HG03469 (cell line): Measurements from ENCODE around the gene PHF12.

Experiments used
- ATAC-seq: cut with Tn5 transposase; IDR thresholded peaks from one replicate; pipeline ENCODE4 v1.9.1; 2021; ENCODE audit warnings: mild to moderate bottlenecking, moderate library complexity, moderate number of reproducible peaks; ENCODE audit not compliant: unreplicated experiment

PHF12 gene

DNA sequence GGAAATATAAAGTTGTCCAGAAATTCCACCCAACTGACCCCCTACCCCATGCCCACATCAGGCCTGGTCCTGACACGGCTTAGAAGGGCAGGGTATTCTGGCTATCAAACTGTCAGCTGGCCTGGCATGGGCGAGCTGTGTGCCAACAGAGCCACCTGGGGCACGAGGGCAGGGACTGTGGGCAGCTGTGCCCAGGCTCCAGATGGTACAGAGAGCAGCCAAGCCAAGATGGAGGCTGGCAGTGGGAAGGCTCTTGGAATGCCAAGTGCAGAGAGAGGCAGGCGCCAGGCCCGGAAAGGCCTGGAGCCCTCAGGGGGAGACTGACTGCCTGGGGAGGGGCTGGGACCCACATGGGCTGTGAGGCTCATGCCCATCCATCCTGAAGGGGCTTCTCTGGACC is 24.3 kb upstream of the PHF12 start:
- ATAC-seq = no peak

GRCh38 chr17:28975031-28975430 is 23.7 kb upstream of the PHF12 start:
- ATAC-seq = no peak

DNA sequence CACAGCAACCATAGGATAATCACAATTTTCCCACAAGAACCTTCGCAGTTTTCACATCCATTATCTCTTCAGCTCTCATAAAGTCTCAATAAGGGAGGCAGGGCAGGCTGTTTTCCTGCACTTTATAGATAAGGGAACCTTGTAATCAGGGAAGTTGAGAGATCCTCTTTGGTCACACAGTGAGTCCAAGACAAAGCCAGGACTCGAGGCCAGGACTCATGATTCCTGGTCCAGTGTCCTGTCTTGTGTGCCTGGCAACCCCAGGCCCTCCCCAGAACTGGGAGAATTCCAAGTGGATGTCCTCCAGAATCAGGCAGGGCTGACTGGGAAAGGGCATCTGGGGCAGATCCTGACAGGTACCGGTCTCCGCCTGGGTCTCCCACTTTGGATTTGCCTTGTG is 23.1 kb upstream of the PHF12 start:
- ATAC-seq = no peak

- ATAC-seq = no peak
These were observed 22.1 kb upstream of the PHF12 start for GRCh38 chr17:28973425-28973824.

- no peak for ATAC-seq
These were observed 21.1 kb upstream of the PHF12 start for GRCh38 chr17:28972437-28972836.

DNA sequence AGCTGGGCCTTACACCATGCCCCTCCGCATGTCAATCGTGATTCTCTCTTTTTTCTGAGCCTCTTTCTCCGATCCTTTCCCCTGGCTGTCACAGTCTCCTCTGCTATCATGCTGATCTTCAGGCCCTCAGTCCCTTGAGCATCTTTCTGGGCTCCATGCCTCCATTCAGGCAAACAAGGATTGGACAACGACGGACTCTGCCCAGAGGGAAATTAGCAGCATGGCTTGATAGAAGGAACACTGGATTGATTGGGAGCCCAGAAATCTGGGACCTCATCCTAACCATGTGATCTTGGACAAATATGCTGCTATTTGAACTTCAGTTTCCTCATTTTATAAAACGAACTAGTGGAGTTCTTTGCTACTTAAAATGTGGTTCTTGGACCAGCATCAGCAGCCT is 19.6 kb upstream of the PHF12 start:
- ATAC-seq = no peak

DNA sequence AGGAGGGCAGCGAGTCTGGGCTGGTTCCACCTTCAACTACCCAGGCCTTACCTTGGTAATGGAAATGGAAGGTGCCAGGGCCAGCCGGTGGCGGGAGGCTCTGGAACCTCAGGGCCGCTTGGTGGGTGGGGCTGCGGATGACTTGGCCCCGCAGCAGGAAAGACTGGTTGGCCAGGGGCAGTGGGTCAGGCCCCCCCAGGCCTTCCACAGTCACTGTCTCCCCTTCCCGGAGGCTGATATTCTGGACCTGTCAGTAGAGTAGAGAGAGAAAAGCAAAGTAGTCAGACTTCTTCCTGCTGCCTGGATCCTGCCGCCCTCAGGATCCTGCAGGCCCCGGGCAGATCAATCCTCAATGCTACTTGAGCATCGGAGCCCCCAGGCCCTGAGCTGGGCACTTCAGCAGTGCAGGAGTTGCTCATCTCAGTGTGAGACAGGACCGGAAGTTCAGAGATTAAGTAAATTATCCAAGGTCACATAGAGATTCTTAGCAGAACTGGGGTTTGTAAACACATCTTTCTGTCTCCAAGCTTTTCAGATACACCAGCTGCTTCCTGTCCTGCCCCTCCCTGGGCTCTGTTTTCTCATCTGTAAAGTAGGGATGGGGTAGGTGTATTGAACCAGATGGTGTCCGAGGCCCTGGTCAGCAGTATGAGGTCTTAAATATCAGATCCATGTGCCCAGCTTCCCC is 18.5 kb upstream of the PHF12 start:
- no peak for ATAC-seq

GRCh38 chr17:28968914-28969295 is 17.6 kb upstream of the PHF12 start:
- no peak for ATAC-seq

GRCh38 chr17:28968231-28968913 is 17.1 kb upstream of the PHF12 start:
- no peak for ATAC-seq

DNA sequence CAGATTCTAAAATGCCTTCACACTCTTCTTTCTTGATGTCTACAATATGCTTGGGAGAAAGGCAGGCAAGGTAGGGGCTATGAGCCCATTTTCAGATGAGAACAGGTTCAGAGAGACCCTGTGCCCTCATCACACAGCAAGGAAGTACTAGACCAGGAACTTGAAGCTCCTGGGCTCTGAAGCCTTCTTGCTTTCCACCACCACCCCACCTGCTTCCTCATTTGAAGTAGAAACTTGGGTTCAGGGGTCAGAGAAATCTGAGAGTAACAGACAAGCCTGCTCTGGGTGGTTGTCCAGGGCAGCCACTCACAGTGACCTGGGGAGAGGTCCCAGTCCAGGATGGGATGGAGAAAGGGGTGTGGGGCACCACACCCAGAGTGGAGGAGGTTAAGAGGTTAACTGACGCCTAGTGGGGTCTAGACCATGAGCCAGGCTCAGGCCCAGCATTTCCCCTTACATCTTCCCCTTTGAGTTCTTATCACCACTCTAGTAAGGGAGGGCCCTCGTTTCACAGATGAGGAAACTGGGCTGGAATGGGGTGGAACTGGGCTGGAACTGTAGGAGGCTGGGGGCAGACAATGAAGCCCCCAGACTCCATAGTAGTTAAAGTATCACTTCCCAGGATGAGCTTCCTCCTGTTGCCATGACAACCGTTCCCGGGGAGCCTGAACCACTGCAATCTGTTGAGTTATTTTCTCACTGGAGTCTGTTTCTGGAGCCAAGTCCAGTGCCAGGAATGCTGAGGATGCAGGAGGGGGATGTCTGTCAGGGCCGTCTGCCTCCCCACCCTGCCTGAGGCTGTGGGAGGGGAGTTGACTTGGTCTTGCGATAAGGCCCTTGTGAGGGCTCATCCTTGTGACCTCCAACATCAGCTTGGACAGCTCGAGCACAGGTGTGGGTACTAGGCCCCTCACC is 16.2 kb upstream of the PHF12 start:
- no peak for ATAC-seq

DNA sequence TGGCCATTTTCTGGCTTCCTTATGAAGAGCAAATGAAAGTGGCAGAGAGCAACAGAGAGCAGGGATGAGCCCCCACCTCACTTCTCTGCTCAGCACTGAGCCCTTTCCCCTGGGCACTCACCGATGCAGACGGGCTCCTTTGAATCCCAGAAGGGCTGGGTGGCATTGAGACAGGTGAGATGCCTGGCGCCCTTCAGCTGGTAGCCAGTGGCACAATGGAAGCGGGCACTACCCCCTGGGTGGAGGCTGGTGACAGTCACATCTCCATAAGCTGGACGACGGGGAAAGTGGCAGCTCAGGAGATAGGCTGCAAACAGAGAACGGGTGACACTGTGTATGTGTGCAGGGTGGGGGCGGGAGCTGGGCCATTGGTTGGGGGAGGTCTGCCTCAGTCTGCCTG is 12.5 kb upstream of the PHF12 start:
- no peak for ATAC-seq

DNA sequence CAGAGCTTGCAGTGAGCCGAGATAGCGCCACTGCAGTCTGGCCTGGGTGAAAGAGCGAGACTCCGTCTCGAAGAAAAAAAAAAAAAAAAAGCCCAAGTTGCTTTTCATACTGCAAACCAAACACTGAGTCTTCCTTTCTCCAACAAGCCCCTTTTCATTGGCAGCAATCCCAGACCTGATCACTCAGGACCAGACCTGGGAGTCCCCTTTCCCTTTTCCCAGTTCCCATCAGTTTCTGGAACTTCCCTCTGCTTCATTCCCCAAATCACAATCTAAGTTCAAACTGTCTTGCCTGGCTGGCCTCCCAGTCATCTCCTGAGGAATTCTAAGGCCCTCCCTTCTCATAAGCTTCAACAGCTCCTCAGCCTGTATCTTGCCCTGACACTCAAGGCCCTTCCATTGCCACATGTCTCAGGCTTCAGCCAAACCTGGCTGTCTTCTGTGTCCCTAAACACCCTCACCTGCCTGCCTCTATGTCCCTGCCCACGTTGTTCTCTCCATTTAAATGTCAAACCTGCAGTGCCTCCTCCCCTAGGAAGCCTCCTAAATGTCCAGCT is 11.8 kb upstream of the PHF12 start:
- no peak for ATAC-seq

DNA sequence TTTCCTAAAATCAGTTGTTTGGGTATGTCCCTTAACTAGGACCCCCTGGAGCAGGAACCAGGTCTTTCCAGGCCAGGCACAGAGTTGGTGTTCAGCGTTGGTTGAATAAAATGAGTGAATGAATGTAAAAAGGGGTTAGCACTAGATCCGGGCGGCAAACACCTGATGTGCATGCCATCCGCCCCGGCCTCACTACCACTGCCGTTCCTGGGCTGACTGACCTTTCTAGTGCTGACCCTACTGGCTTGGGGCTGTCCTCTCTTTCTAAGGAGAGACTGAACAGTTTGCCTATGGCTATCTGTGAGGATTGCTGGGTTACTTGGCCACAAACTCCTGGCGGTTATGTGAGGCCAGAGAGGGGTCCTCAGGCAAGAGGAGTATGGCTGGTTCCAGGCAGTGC is 10.1 kb upstream of the PHF12 start:
- ATAC-seq = no peak

DNA sequence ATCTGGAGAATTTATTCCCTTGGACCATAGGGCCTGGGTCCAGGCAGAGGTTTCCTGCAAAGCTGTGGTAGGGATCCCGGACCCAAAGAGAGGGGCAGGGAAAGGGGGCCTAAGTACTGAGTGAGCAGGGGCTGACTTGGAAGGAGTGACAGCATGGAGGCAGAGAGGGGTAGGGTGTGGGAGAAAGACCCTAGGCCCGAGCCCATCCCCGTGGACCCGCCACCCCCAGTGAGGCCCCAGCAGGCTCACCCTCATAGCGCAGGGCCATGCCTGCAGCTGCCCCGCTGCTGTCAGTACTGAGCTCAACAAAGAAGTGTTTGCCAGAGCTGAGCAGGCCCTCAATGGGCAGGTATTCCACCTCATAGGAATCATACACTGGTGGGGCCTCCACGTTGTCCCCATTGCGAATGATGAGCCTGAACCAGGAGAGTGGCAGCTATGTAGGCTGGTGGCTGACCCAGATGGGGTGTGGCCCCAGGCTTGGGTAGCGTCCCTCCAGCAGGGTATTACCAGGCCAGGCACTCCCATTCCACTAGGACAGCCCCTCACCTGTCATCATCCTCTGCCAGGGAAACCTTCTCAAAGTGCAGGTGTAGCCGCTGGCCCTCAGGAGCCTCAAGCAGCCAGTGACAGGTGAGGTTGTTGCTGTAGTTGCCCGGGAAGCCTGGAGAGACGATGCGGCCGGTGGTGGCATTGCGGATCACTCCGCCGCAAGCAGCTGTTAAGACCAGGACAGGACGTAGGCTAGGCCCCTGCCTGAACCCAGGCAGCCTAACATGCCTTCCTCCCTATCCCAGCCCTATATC is 9.1 kb upstream of the PHF12 start:
- no peak for ATAC-seq

GRCh38 chr17:28959471-28959871 is 8.2 kb upstream of the PHF12 start:
- no peak for ATAC-seq

GRCh38 chr17:28958820-28959455 is 7.6 kb upstream of the PHF12 start:
- ATAC-seq = no peak

GRCh38 chr17:28957992-28958355 is 6.7 kb upstream of the PHF12 start:
- no peak for ATAC-seq

DNA sequence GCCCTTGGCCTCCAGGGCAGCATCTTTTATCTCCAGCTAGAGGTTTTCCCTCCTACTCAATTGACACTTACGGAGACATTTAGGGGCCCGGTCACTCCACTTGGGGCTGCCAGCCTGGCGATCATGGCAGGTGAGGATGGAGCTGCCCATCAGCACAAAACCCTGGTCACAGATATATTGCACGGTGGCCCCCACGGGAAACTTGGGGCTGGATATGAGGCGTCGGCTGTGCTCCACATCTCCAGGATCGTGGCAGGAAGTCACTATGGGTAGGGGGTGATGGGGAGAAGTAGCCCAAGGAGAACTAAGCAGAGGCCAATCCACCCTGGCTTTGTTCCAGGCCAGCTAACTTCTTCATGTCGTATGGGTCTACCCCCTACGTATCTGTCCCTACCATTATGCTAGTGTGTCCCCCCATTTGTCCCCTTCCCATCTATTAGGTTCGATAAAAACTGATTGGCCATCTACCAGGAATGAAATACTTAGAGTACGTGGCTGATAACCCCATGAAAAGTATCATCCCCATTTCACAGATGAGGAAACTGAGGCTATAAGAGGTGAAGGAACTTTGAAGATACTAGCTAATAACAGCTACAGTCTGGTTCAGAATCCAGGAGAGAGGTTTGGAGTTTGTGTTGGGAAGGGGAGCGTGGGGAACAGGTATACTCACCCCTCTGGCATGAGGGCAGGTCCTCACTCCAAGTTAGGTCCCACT is 6.1 kb upstream of the PHF12 start:
- ATAC-seq = no peak

GRCh38 chr17:28956861-28957260 is 5.5 kb upstream of the PHF12 start:
- no peak for ATAC-seq

DNA sequence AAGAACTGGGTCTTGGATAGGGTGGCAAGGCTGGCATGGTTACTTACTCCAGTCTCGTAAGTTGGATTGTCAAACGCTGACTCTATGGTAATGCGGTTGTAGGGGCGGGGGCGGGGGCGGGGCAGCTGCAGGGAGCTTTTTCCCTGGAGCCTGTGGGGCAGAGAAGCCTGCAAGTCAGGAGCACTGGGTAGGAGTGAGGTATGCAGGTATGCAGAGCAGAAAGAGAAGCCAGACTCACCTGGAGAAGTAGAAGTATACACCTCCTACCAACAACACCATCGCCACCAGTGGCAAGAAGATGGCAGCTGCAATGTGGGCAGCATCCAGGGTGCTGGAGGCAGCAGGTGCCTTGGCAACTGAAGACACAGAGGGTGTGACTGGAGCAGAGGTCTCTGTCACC is 4.8 kb upstream of the PHF12 start:
- ATAC-seq = no peak
